Embryonic facial prominence (tissue), 1 donor: ENCODE data around the gene NFYB.
A peak's percentile ranks its signal among the peaks of the same experiment; 100 is the strongest.
"Not testable (repeated sequence)": the region's sequence is repeated elsewhere in the genome, so short reads cannot be mapped to it uniquely, and the experiment has no call there.

ENCODE experiments used
- DNase-seq: peaks from one replicate; pipeline ENCODE4 v3.0.0-alpha.2; 2016; ENCODE audit errors: extremely low spot score

NFYB gene

DNA sequence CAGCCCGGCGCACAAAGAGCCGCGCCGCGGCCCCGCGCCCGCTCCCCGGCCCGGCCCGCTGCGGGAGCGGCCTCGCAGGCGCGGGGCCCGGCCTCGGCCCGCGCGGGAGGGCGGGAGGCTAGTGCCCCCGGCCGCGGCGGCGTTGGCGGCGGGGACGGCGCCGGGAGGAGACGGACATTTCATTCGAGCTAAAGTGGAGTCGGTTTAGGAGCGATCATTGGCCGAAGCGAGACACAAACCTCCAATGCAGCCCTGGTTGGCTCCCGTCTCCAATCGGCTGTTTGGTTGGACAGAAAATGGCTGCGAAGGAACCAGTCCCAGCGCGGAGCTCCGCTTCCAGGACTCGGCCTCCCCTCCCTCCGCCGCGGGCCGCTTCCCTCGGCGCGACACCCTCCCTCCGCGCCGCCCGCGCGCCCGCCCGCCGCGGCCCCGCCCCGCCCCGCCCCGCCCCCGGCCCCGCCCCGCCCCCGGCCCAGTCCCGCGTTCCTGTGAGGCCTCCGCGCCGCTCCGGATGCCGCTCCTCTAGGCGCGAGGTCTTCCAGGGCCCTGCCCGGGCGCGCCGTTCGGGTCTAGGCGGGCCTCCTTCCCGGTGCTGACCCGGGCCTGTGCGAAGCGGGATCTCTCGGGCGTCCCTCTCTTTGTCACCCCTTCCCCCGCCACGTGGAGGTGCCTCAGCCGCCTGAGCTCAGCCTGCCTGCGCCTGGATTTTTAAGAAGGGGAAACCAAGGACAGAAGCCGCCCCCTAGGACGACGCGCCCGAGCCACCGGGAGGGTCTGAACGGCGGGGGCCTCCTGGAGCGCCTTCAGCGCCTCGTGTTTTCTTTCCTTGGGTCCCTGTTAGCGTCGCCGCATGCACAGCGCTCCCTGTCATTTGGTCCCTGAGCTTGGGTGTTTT, at the start of gene NFYB:
Gene NFYB (minus strand): TSS at position 309 of the 895 bp plus-strand sequence. CDS start 2,757 bp downstream, outside the sequence.
- peak; percentile 94 for DNase-seq

GRCh38 chr12:104187446-104188155, 49.6 kb upstream of the NFYB start:
- DNase-seq = no peak

DNA sequence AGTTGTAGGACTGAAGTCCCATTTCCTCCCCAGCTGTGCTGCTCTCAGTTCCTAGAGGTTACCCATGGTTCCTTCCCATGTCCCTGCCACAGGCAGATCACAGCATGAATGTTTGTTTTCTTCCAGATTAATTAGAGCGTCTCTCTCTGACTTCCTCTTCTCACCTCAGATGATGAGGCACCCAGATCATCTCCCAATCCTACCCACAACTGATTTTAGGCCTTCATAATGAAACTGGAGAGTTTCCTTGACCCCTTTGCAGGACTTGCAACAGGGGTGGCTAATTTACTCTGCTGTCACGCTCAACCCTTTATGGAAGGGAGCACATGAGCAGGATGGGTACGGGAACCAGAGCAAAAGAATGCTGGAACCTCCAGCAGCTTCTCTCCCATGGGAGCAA, 45.4 kb upstream of the NFYB start:
- no peak for DNase-seq

DNA sequence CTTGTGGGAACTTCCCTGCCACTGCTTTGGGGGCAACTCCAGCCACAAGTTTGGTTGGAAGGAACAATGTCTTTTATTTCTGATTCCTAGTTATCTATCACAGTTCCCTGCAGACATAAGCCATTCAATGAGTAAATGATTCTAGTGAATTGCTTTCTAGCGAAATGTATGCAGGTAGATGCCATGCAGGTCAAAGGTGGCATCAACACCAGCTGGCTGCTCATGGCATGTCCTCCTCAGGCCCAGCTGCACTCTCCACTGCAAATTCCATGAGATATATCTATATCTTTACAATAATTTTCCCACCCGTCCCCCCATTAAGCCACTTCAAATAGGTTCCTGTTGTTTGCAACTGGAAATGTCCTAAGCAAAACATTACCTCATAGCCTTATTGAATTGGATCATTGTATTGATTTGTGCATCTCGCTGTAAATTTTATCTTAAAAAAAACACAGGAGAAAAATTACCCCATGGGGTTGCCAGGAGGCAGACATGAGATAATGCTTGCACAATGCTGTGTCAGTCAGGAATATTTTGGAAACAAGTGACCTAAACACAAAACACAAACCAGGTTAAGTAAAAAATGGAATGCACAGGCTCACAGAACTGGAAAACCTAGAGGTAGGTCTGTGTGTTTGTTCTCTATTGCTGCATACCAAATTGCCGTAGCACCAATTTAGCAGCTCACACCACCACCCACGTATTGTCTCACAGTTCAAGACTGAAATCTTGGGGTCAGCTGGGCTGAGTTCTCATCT, 44.8 kb upstream of the NFYB start:
- no peak for DNase-seq

DNA sequence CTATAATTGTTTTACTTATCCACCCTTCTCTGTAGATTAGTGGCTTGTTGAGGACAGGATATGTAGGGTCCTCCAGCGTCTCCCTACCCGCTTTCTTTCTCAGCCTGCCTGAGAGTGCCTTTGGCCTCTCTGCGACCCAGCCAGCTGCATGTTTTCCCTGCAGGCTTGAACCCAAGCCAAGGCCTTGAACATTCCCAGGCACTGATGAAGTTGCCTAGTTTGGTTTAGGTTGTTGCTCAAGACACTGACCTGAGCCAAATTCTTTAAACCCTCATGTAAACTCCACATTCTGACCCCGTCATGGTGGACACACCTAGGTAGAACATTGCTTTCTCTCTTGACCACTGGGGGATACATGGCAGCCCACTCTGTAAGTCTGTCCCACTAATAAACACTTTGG, 44.1 kb upstream of the NFYB start:
- DNase-seq = no peak

DNA sequence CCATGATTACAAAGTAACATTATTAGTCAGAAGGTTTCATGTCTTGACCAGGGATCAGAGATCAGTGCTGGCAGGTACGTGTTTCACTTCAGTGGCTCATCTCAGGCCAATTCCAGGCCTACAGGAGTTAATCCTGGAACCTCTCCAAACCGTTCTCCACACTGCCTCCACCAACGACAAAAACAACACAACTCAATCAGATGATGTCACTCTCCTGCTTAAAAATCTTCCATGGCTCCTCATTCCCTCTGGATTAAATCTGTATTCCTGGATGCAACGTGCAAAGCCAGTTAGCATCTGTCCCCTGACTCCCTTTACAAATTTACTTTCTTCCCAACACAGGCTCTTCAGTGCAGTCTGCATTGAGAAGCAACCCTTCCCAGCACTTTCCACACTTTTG, 43.3 kb upstream of the NFYB start:
- no peak for DNase-seq

GRCh38 chr12:104180374-104180773, 42.4 kb upstream of the NFYB start:
- no peak for DNase-seq

GRCh38 chr12:104177663-104178501, 39.9 kb upstream of the NFYB start:
- DNase-seq = no peak

- DNase-seq = no peak
These were observed 39.3 kb upstream of the NFYB start for GRCh38 chr12:104177336-104177662.

- no peak for DNase-seq
These were observed 37.8 kb upstream of the NFYB start for GRCh38 chr12:104175726-104176247.

GRCh38 chr12:104173804-104174203, 35.8 kb upstream of the NFYB start:
- not testable (repeated sequence) for DNase-seq

GRCh38 chr12:104172570-104172947, 34.5 kb upstream of the NFYB start:
- DNase-seq = no peak

DNA sequence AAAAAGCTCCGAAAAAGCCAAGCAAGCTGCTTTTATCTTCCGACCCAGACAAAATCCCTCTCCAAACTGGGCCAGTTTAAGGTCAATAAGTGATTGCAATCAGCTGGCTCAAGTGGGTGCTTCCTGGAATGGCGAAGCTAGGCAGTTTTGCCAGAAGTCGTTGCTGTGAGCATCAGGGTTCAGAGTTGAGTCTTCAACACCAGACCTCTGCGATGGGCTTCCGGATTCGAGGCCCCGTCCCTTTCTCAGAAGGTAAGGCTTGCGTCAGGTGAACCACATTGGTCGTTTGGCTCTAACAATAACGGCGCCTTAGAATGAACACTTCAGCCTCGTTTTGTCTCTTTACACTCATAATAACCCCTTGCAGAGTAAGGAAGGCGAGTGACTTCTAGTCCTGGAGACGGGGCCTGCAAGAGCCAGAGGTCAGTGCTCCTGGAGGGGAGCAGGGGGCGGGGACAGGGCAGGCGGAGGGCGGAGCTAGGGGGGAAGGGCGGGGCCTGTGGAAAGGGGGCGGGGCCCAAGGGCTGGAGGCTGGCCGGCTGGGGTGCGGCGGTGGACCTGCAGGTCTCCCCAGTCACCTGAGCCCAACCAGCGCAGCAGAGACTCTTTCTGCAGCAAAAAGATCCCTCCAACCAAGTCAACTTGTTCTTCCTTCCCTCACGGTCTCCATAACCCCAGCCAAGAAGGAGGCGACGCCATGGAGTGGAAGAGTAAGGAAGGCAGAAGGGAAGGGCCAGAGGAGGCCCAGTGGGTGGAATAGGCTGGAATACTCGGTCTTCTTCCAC, 34.0 kb upstream of the NFYB start:
- DNase-seq = no peak

GRCh38 chr12:104168596-104168995, 30.6 kb upstream of the NFYB start:
- DNase-seq = no peak

- DNase-seq = no peak
These were observed 29.8 kb upstream of the NFYB start for GRCh38 chr12:104167519-104168458.

DNA sequence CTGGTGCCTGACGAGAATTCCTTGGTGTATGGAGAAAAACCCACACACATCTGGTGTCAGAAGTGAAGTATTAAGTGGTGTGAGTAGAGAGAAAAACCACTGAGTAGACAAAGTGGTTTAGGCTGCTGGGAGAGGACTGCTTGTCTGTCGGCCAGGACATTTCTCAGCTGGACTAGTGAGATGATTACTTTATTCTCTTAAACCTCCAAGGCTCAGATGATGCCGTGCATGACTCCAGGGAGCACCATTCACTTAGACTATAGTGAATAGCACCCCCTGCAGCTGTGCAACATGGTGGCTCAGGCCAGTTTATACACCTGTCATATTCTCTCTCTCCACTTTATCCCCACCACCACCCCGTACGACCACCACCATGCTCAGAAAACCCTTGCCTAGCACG, 28.5 kb upstream of the NFYB start:
- no peak for DNase-seq

DNA sequence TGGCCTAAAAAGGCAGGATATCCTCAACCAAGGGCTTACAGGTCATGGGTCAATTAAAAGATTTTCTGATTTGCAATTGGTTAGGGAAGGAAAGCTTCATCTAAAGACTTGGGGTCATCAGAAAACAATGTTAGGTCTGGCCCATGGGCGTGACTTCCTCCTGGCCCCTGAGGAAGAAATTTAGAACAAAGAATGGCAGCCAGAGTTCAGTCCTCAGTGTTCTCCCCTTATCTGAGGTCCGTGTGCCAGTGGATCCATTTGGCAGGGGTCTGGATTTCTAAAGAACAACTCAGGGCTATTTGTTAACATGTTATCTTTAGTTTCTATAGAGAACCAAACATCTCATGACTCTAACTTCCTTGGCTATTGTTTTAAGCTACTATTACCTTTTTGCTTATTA, 27.8 kb upstream of the NFYB start:
- DNase-seq = no peak

GRCh38 chr12:104164634-104165033, 26.6 kb upstream of the NFYB start:
- no peak for DNase-seq

GRCh38 chr12:104163631-104164030, 25.6 kb upstream of the NFYB start:
- DNase-seq = no peak
